Liver (tissue), 9 donors: ENCODE data around the gene ALDH5A1. TPM values are rescaled to one million over a fixed set of nuclear protein-coding genes. Genes with fewer than 3 reads are reported as not detected.

ENCODE experiments used
- DNase-seq: peaks from one replicate; pipeline ENCODE4 v3.0.0-alpha.2; 2017; ENCODE audit warnings: low spot score
- H3K27ac ChIP-seq, 2 donors: one replicate each; pipeline ENCODE4 v1.7.0; 2013; ENCODE audit warnings: inconsistent platforms in 2 of 2, low read length in 2 of 2, control low read depth in 1 of 2, low read depth in 1 of 2, mild to moderate bottlenecking in 1 of 2
- H3K27me3 ChIP-seq, 4 donors: one replicate each; pipeline versions ENCODE4 v1.6.1 to v1.7.0; 2013; ENCODE audit warnings: low read length in 3 of 4, inconsistent platforms in 1 of 4, mild to moderate bottlenecking in 1 of 4, moderate library complexity in 1 of 4; ENCODE audit not compliant: control insufficient read depth in 4 of 4, insufficient read depth in 4 of 4
- H3K36me3 ChIP-seq, 4 donors: one replicate each; pipeline versions ENCODE4 v1.6.1 to v1.7.0; 2013; ENCODE audit warnings: low read length in 3 of 4, mild to moderate bottlenecking in 3 of 4, low read depth in 1 of 4, moderate library complexity in 1 of 4; ENCODE audit not compliant: control insufficient read depth in 4 of 4, insufficient read depth in 3 of 4
- H3K4me1 ChIP-seq, 4 donors: one replicate each; pipeline versions ENCODE4 v1.6.1 to v1.7.0; 2013; ENCODE audit warnings: low read length in 3 of 4, mild to moderate bottlenecking in 3 of 4, moderate library complexity in 1 of 4; ENCODE audit not compliant: control insufficient read depth in 4 of 4, insufficient read depth in 4 of 4
- H3K4me3 ChIP-seq, 3 donors: one replicate each; pipeline versions ENCODE4 v1.6.1 to v1.7.0; 2013; ENCODE audit warnings: low read length in 3 of 3, control low read depth in 1 of 3, low read depth in 1 of 3, mild to moderate bottlenecking in 1 of 3
- H3K9ac ChIP-seq, 2 donors: one replicate each; pipeline ENCODE4 v1.7.0; 2013; ENCODE audit warnings: low read length in 2 of 2, mild to moderate bottlenecking in 2 of 2, moderate library complexity in 2 of 2, control low read depth in 1 of 2, low read depth in 1 of 2
- H3K9me3 ChIP-seq, 4 donors: one replicate each; pipeline versions ENCODE4 v1.6.1 to v1.7.0; 2013; ENCODE audit warnings: low read length in 3 of 4; ENCODE audit not compliant: control insufficient read depth in 4 of 4
- ATF3 ChIP-seq: IDR thresholded peaks from 2 replicates; pipeline ENCODE4 v1.6.1; 2016; ENCODE audit warnings: antibody characterized with exemption
- CTCF ChIP-seq: fragments of 150-350 bp; IDR thresholded peaks from 2 replicates; pipeline ENCODE4 v1.5.1; 2017; ENCODE audit warnings: improper control_type of control experiment, low read depth, low read length; ENCODE audit not compliant: missing input control
- EGR1 ChIP-seq, 2 donors: IDR thresholded peaks; 2 replicates each; pipeline ENCODE4 v1.6.1; 2016 to 2018; ENCODE audit warnings: antibody characterized with exemption in 2 of 2, low read depth in 2 of 2
- FOXA1 ChIP-seq: IDR thresholded peaks from 2 replicates; pipeline ENCODE4 v1.6.1; 2016; ENCODE audit warnings: antibody characterized with exemption
- GABPA ChIP-seq, 2 donors: IDR thresholded peaks in 1 of 2; conservative IDR thresholded peaks in 1 of 2; 2 replicates each; pipeline ENCODE4 v1.6.1; 2016; ENCODE audit warnings: antibody characterized with exemption in 2 of 2, mild to moderate bottlenecking in 1 of 2, moderate library complexity in 1 of 2
- HNF4G ChIP-seq: IDR thresholded peaks from 2 replicates; pipeline ENCODE4 v1.6.1; 2016; ENCODE audit warnings: antibody characterized with exemption
- JUND ChIP-seq, 2 donors: IDR thresholded peaks; 2 replicates each; pipeline ENCODE4 v1.6.1; 2016; ENCODE audit warnings: antibody characterized with exemption in 2 of 2
- MAX ChIP-seq: IDR thresholded peaks from 2 replicates; pipeline ENCODE4 v1.6.1; 2016; ENCODE audit warnings: antibody characterized with exemption
- RAD21 ChIP-seq, 2 donors: IDR thresholded peaks; 2 replicates each; pipeline ENCODE4 v1.6.1; 2016; ENCODE audit warnings: antibody characterized with exemption in 2 of 2, mild to moderate bottlenecking in 2 of 2
- REST ChIP-seq: IDR thresholded peaks from 2 replicates; pipeline ENCODE4 v1.6.1; 2016; ENCODE audit warnings: antibody characterized with exemption, mild to moderate bottlenecking
- RXRA ChIP-seq, 2 donors: IDR thresholded peaks; 2 replicates each; pipeline ENCODE4 v1.6.1; 2017 to 2018; ENCODE audit warnings: antibody characterized with exemption in 2 of 2, mild to moderate bottlenecking in 1 of 2
- TAF1 ChIP-seq: conservative IDR thresholded peaks from 2 replicates; pipeline ENCODE4 v1.6.1; 2016; ENCODE audit warnings: antibody characterized with exemption, mild to moderate bottlenecking
- YY1 ChIP-seq: IDR thresholded peaks from 2 replicates; pipeline ENCODE4 v1.6.1; 2016; ENCODE audit warnings: antibody characterized with exemption, mild to moderate bottlenecking
- ZBTB33 ChIP-seq: IDR thresholded peaks from 2 replicates; pipeline ENCODE4 v1.6.1; 2016; ENCODE audit warnings: antibody characterized with exemption
- WGBS: extraction: QIAGEN DNeasy Blood & Tissue Kit; methylation state at CpG from one replicate; pipeline ENCODE4 v1.1.7; 2013; 5-methylcytosine and 5-hydroxymethylcytosine counted together
- polyA plus RNA-seq, 2 donors: library from polyadenylated mRNA; stranded (reverse) in 1 of 2; unstranded in 1 of 2; fragments of 200-250 nt in 1 of 2; fragments of >200 nt in 1 of 2; fragmentation: Nextera tagmentation in 1 of 2; extraction: Ambion mirVana in 1 of 2; gene quantifications; one replicate each; pipeline versions ENCODE4 v1.2.1 to v1.2.3, GENCODE V29; 2013 to 2015
- total RNA-seq, 2 donors: library from RNA; depleted of rRNA; stranded (reverse); fragments of >200 nt; gene quantifications; one replicate each; pipeline ENCODE4 v1.2.3, GENCODE V29; 2014
- donor health status: healthy.
- donor health status: healthy.
- donor health status: healthy.
- donor health status: healthy.
- donor health status: healthy.

Gene ALDH5A1
- total and polyA plus RNA-seq, 4 donors = 18.2 to 26.8 (median 19.6) TPM

DNA sequence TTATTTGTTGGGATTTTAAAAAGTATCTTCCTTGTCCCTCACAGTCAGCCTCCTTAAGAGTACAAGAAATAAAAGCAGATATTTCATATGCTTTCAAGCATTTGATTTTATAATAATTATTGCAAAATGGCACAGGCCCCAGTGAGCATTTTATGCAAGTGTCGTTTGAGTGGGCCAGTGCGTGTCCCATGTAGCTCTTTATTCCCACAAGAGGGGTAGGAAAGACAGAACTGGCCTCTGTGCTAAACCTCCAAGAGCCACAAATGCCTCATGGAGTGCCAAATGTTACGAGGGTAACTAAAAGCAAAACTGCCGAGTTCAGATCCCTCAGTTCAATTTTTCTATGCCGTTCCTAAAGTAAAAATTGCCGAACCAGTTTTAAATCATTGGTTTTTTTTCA, 18.1 kb upstream of the ALDH5A1 start:
- Histone ChIP-seq H3K9me3 (no peaks in the 10 kb centered on the region), H3K27me3 (no peaks in the 10 kb centered on the region), H3K4me3 (no peak overlapping the region), H3K36me3 (peaks cover 1 to 29% (median 17%) of the 10 kb centered on the region in 4 donors), H3K4me1 (no peaks in the 10 kb centered on the region), H3K9ac (no peak overlapping the region), H3K27ac (no peak overlapping the region)
- no peak for TF ChIP-seq RXRA (IDR thresholded peaks at IDR 0.05)
- no peak for TF ChIP-seq ATF3
- TF ChIP-seq RAD21 (IDR thresholded peaks at IDR 0.05) = no peak
- TF ChIP-seq FOXA1 = no peak
- no peak for TF ChIP-seq REST
- TF ChIP-seq CTCF = no peak
- no peak for TF ChIP-seq MAX
- no peak for TF ChIP-seq ZBTB33
- no peak for TF ChIP-seq YY1
- no peak for TF ChIP-seq JUND (IDR thresholded peaks at IDR 0.05)
- no peak for TF ChIP-seq TAF1
- TF ChIP-seq EGR1 (IDR thresholded peaks at IDR 0.05; ENCODE audit: low read depth in 2 of 2) = no peak
- no peak for TF ChIP-seq HNF4G
- WGBS = 94% methylated on average over 6 of the region's 6 CpGs
- DNase-seq = no peak

GRCh38 chr6:24477070-24477469, 17.7 kb upstream of the ALDH5A1 start:
- H3K9ac ChIP-seq = no peak overlapping the region
- H3K9me3 ChIP-seq = no peaks in the 10 kb centered on the region
- H3K4me1 ChIP-seq = no peaks in the 10 kb centered on the region
- TF ChIP-seq HNF4G = no peak
- TF ChIP-seq JUND (IDR thresholded peaks at IDR 0.05) = no peak
- no peak for TF ChIP-seq ZBTB33
- TF ChIP-seq RAD21 (IDR thresholded peaks at IDR 0.05) = no peak
- no peak for TF ChIP-seq GABPA (IDR thresholded peaks at IDR 0.05 in 1 of 2, conservative IDR thresholded peaks at IDR 0.05 in 1 of 2)
- TF ChIP-seq FOXA1 = no peak
- H3K36me3 ChIP-seq = peaks cover 1 to 29% (median 16%) of the 10 kb centered on the region in 4 donors
- H3K27ac ChIP-seq = no peak overlapping the region
- 97% methylated on average over 1 of the region's 1 CpG for WGBS
- H3K27me3 ChIP-seq = no peaks in the 10 kb centered on the region
- no peak for DNase-seq
- no peak overlapping the region for H3K4me3 ChIP-seq
